Bronchus fibroblast of lung (primary cell): ENCODE measurements around the gene LYPLAL1. TPM values are rescaled to one million over a fixed set of nuclear protein-coding genes. Genes with fewer than 3 reads are reported as not detected.

ENCODE experiments used
- total RNA-seq: library from RNA; depleted of rRNA; stranded (reverse); fragments of >200 nt; gene quantifications from 2 replicates; pipeline ENCODE4 v1.2.3, GENCODE V29; 2015

The LYPLAL1 gene
- 7.6 and 10.0 TPM in 2 replicates for total RNA-seq

GRCh38 chr1:219173758-219174459 is at the start of gene LYPLAL1:
TSS of gene LYPLAL1 (plus strand) at chr1:219173878. CDS start at chr1:219173891, 13 bp downstream.

